ENCODE data around the gene PRTG. TPM values are rescaled to one million over a fixed set of nuclear protein-coding genes. Genes with fewer than 3 reads are reported as not detected.

Gene PRTG
- total and polyA plus RNA-seq, 2 donors (not counting 3 experiments of a cell fraction or from before 2014, with no cell fraction given): 3.4 to 12.4 TPM

DNA sequence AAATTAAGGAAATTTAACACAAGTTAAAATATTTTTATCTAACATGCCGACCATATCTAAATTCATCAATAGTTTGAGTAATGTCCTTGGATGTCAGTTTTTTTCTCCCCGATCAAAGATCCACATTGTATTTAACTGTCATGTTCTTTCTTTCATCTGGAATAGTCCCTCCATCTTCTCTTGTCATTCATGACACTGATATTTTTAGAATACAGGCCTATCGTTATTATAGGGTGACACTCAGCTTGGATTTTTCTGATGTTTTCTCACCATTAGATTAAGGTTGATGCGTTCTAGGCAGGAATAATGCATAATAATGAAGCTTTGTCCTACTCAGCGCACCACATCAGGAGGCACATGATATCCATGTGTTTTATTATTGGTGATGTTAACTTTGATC lies 141.6 kb downstream of the PRTG start:
- DNase-seq (ENCODE audit: low read depth, low spot score) (no peak), FAIRE-seq (no peak)
- TF ChIP-seq JUN (IDR thresholded peaks at IDR 0.05; ENCODE audit: borderline replicate concordance, insufficient read depth, insufficient read length, low read depth): no peak
- TF ChIP-seq, protein P1, sequence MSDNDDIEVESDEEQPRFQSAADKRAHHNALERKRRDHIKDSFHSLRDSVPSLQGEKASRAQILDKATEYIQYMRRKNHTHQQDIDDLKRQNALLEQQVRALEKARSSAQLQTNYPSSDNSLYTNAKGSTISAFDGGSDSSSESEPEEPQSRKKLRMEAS (IDR thresholded peaks at IDR 0.05; ENCODE audit: insufficient read depth, insufficient read length): no peak
- no peak for TF ChIP-seq EZH2 (IDR thresholded peaks at IDR 0.05; ENCODE audit: borderline replicate concordance, low read depth, low read length, severe bottlenecking)
- no peak for TF ChIP-seq POLR2A (IDR thresholded peaks at IDR 0.05; ENCODE audit: low read depth, low read length)
- TF ChIP-seq, protein P2, sequence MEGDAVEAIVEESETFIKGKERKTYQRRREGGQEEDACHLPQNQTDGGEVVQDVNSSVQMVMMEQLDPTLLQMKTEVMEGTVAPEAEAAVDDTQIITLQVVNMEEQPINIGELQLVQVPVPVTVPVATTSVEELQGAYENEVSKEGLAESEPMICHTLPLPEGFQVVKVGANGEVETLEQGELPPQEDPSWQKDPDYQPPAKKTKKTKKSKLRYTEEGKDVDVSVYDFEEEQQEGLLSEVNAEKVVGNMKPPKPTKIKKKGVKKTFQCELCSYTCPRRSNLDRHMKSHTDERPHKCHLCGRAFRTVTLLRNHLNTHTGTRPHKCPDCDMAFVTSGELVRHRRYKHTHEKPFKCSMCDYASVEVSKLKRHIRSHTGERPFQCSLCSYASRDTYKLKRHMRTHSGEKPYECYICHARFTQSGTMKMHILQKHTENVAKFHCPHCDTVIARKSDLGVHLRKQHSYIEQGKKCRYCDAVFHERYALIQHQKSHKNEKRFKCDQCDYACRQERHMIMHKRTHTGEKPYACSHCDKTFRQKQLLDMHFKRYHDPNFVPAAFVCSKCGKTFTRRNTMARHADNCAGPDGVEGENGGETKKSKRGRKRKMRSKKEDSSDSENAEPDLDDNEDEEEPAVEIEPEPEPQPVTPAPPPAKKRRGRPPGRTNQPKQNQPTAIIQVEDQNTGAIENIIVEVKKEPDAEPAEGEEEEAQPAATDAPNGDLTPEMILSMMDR (IDR thresholded peaks at IDR 0.05; ENCODE audit: extremely low read depth in 1 of 2, insufficient read depth in 1 of 2, low read depth in 1 of 2, low read length in 2 of 2): no peak
- TF ChIP-seq MYC (IDR thresholded peaks at IDR 0.05; ENCODE audit: low read depth, low read length): no peak
- TF ChIP-seq GATA2 (IDR thresholded peaks at IDR 0.05; ENCODE audit: insufficient read depth, insufficient read length, low read depth, low read length): no peak
- Histone ChIP-seq H3K4me1 (ENCODE audit: control insufficient read depth, extremely low read depth, insufficient read depth, low read length) (no peaks in the 10 kb centered on the region), H3K79me2 (ENCODE audit: control insufficient read depth, insufficient read depth, low read length) (no peaks in the 10 kb centered on the region), H2AFZ (ENCODE audit: low read depth, low read length) (no peak overlapping the region), H4K20me1 (replicated peaks; ENCODE audit: control insufficient read depth, extremely low read depth, insufficient read depth, low read length) (no peaks in the 10 kb centered on the region), H3K36me3 (ENCODE audit: control insufficient read depth in 2 of 2, extremely low read depth in 1 of 2, insufficient read depth in 2 of 2, low read length in 2 of 2) (no peaks in the 10 kb centered on the region), H3K9me1 (replicated peaks; ENCODE audit: control insufficient read depth, extremely low read depth, insufficient read depth, low read length) (no peaks in the 10 kb centered on the region), H3K4me3 (replicated peaks in 1 of 3; ENCODE audit: insufficient read depth in 1 of 3, low read depth in 1 of 3, low read length in 3 of 3) (no peak overlapping the region), H3K9ac (replicated peaks; ENCODE audit: extremely low read depth, insufficient read depth, low read length) (no peak overlapping the region), H3K9me3 (replicated peaks; ENCODE audit: control insufficient read depth, insufficient read depth, low read length) (no peaks in the 10 kb centered on the region), H3K27ac (ENCODE audit: insufficient read depth, low read depth, low read length) (no peak overlapping the region), H3K4me2 (ENCODE audit: insufficient read depth, low read length) (no peak overlapping the region), H3K27me3 (ENCODE audit: control insufficient read depth in 2 of 2, insufficient read depth in 2 of 2, low read length in 2 of 2) (no peaks in the 10 kb centered on the region)
- ChIA-PET CTCF (interaction anchor here (0.7 to 1.1 kb wide), 3 partner anchors 12 to 74 kb away, joined by 3 to 4 read pairs (median 4); no protein-coding TSS in a partner anchor), POLR2A (no interaction called here)
- dilution Hi-C loops (cut with MboI; ENCODE audit: extremely low pct_ligation_motif_present, low sequenced_read_pairs): no loop called here
- intact Hi-C loops (cut with micrococcal nuclease): no loop called here
- BruUV-seq (replicated peaks): no TSS peak

Data from endothelial cell of umbilical vein (primary cell).